WI38 (cell line): ENCODE data around the gene TEX26.

Experiments used
- H3K4me3 ChIP-seq: 2 replicates; pipeline ENCODE4 v1.5.1; 2011; ENCODE audit warnings: low read depth, mild to moderate bottlenecking, control low read depth, low read length
- CTCF ChIP-seq: IDR thresholded peaks from 2 replicates; pipeline ENCODE4 v1.5.1; 2012; ENCODE audit warnings: low read depth, mild to moderate bottlenecking, control low read depth, low read length

TEX26 gene

GRCh38 chr13:30932481-30933353, at the start of gene TEX26:
Gene TEX26, plus strand, starts transcription at chr13:30932656. Its CDS starts 60 bp downstream, at chr13:30932716.
- TF ChIP-seq CTCF = no peak
- H3K4me3 ChIP-seq = no peak within 1 kb of the TSS

- TF ChIP-seq CTCF = no peak
These were observed 49.3 kb upstream of the TEX26 start for GRCh38 chr13:30882996-30883766.

GRCh38 chr13:30884543-30884942, 47.9 kb upstream of the TEX26 start:
- no peak overlapping the region for H3K4me3 ChIP-seq
- no peak for TF ChIP-seq CTCF

More at GRCh38 chr13:30882996-30883766, 49.3 kb upstream of the TEX26 start:
- no peak overlapping the region for H3K4me3 ChIP-seq

- no peak overlapping the region for H3K4me3 ChIP-seq
These were observed 43.2 kb upstream of the TEX26 start for GRCh38 chr13:30889196-30889690.

GRCh38 chr13:30892966-30893365, 39.5 kb upstream of the TEX26 start:
- peak; percentile 48 for TF ChIP-seq CTCF
- H3K4me3 ChIP-seq = no peak overlapping the region

More at GRCh38 chr13:30889196-30889690, 43.2 kb upstream of the TEX26 start:
- TF ChIP-seq CTCF = no peak

DNA sequence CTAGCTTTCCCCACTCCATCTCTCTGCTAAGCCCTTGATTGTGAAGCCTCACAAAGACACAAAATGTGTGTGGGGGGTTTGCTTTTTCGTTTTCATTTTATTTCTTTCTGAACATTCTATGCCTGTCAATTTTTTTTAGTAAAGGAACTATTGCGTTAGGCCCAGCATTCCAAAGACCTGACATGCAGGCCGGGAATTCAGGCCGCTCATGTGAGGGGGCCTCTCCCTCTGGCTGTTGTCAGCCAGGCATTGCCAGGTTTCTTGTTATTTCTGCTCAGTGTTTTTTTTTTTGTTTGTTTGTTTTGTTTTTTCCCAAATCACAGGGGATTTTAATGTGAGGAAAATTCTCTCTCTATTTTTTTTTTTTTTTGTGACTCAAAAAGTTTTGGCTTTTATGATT, 36.7 kb upstream of the TEX26 start:
- no peak overlapping the region for H3K4me3 ChIP-seq
- TF ChIP-seq CTCF = no peak
